ENCODE results near the gene RYR3.

The RYR3 gene

DNA sequence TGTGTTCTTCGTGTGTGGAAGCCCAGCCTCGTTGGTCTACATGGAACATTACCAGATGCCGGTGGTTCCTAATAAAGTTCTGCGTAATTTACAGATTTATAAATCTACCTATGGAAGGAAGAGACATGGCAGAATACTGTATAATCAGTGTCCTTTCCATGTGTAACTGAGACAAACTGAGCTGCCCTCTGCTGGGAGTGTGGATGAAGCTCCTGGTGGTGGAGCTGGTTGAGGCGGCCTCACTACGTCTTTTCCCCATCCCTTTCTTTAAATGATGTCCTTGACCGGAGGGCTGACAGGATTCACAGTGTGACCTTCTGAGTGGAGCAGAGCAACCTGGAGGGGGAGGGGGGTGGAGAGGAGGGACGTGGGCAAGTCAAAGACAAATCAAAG is 390.5 kb downstream of the RYR3 start:
- H3K36me3 Mint-ChIP-seq = no peaks in the 10 kb centered on the region
- H3K27ac Mint-ChIP-seq = no peak overlapping the region
- no peaks in the 10 kb centered on the region for H3K4me1 Mint-ChIP-seq
- no peaks in the 10 kb centered on the region for H3K9me3 Mint-ChIP-seq
- DNase-seq (ENCODE audit: low spot score in 2 of 2) = no peak
- H3K4me3 Mint-ChIP-seq = no peak overlapping the region
- H3K27me3 Mint-ChIP-seq = peaks cover 4% of the 10 kb centered on the region
- no peak for ATAC-seq (ENCODE audit: low read depth)

DNA sequence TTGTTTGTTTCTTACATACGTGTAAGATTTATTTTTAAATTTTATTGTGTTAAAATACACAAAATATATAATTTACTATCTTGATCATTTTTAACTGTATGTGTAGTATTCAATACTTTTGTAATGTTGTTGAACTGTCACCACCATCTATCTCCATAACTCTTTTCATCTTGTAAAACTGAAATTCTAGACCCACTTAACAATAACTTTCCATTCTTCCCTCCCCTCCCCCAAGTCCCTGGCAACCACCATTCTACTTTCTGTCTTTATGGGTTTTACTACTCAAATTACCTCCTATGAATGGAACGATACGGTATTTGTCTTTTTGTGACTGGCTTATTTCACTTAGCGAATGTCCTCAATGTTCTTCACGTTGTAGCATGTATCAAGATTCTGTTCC is 395.4 kb downstream of the RYR3 start:
- Mint-ChIP-seq H3K4me1 (no peaks in the 10 kb centered on the region), H3K36me3 (peaks cover 2% of the 10 kb centered on the region), H3K27ac (no peak overlapping the region), H3K9me3 (peaks cover 7% of the 10 kb centered on the region), H3K27me3 (no peaks in the 10 kb centered on the region), H3K4me3 (no peak overlapping the region)
- DNase-seq (ENCODE audit: low spot score in 2 of 2) (no peak), ATAC-seq (ENCODE audit: low read depth) (no peak)

DNA sequence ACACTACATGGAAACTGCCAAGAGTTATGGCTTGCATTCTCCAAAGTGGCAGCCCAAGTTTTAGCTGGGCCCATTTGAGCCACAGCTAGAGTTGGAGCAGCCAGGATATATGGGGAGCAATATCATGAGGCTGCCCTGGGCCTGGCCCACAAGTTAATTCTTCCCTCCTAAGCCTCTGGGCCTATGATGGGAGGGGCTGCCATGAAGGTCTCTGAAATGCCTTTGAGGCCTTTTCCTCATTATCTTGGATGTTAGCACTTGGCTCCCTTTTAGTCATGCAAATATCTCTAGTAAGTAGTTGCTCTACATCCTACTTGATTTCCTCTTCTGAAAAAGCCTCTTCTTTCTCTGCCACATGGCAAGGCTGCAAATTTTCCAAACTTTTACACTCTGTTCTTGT is 400.0 kb downstream of the RYR3 start:
- H3K36me3 Mint-ChIP-seq = peaks cover 2% of the 10 kb centered on the region
- no peak for DNase-seq (ENCODE audit: low spot score in 2 of 2)
- no peak overlapping the region for H3K27ac Mint-ChIP-seq
- no peak for ATAC-seq (ENCODE audit: low read depth)
- peaks cover 8% of the 10 kb centered on the region for H3K9me3 Mint-ChIP-seq
- H3K4me1 Mint-ChIP-seq = no peaks in the 10 kb centered on the region
- H3K27me3 Mint-ChIP-seq = peaks cover 4% of the 10 kb centered on the region
- no peak overlapping the region for H3K4me3 Mint-ChIP-seq

- H3K27ac Mint-ChIP-seq = no peak overlapping the region
- no peaks in the 10 kb centered on the region for H3K36me3 Mint-ChIP-seq
- H3K9me3 Mint-ChIP-seq = peaks cover 4% of the 10 kb centered on the region
- peaks cover under 1% of the 10 kb centered on the region for H3K4me1 Mint-ChIP-seq
- peaks cover 4% of the 10 kb centered on the region for H3K27me3 Mint-ChIP-seq
- no peak overlapping the region for H3K4me3 Mint-ChIP-seq
- DNase-seq (ENCODE audit: low spot score in 2 of 2) (no peak), ATAC-seq (ENCODE audit: low read depth) (no peak)
Measured at GRCh38 chr15:33716025-33716424, 405.3 kb downstream of the RYR3 start.

DNA sequence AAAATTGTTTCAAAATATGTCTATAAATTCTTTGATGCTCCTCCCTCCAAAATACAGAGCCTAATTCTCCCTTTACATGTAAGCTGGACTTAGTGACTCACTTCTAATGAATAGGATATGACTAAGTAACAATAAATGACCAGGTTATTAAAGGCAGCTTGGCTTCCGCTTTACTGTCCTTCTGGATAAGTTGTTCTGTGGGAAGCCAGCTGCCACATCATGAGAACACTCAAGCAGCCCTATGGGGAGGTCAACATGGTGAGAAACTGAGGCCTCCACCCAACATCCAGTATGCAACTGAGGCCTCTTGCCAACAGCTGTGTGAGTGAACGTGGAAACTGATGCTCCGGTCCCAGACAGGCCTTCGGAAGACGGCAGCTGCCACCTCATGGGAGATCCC is 410.2 kb downstream of the RYR3 start:
- no peak overlapping the region for H3K4me3 Mint-ChIP-seq
- no peaks in the 10 kb centered on the region for H3K36me3 Mint-ChIP-seq
- ATAC-seq (ENCODE audit: low read depth) (no peak), DNase-seq (ENCODE audit: low spot score in 2 of 2) (no peak)
- no peak overlapping the region for H3K27ac Mint-ChIP-seq
- H3K4me1 Mint-ChIP-seq = peaks cover 18% of the 10 kb centered on the region
- H3K9me3 Mint-ChIP-seq = peaks cover 2% of the 10 kb centered on the region
- no peaks in the 10 kb centered on the region for H3K27me3 Mint-ChIP-seq

GRCh38 chr15:33722005-33722672 is 411.4 kb downstream of the RYR3 start:
- Mint-ChIP-seq H3K9me3 (peaks cover 2% of the 10 kb centered on the region), H3K27ac (peak overlapping the region; percentile 72), H3K4me3 (peak overlapping the region; percentile 6), H3K27me3 (no peaks in the 10 kb centered on the region), H3K4me1 (peaks cover 18% of the 10 kb centered on the region), H3K36me3 (no peaks in the 10 kb centered on the region)
- DNase-seq (ENCODE audit: low spot score in 2 of 2) (peak in 1 of 2 donors; percentile 26), ATAC-seq (ENCODE audit: low read depth) (peak; percentile 97)

DNA sequence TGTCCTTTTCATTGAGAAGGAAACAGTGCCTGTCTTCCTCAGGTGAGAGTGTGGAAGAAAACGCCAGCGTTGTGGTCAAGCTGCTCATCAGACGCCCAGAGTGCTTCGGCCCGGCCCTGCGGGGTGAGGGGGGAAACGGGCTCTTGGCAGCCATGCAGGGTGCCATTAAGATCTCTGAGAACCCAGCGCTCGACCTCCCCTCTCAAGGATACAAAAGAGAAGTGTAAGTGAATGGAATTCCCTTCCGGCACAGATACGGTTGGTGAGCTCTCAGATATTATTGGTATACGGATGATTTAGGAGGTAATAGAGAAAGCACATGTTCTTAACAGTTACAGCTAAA is 411.9 kb downstream of the RYR3 start:
- DNase-seq (ENCODE audit: low spot score in 2 of 2) (no peak), ATAC-seq (ENCODE audit: low read depth) (no peak)
- peak overlapping the region; percentile 72 for H3K27ac Mint-ChIP-seq
- no peak overlapping the region for H3K4me3 Mint-ChIP-seq
- H3K9me3 Mint-ChIP-seq = no peaks in the 10 kb centered on the region
- H3K36me3 Mint-ChIP-seq = no peaks in the 10 kb centered on the region
- H3K27me3 Mint-ChIP-seq = no peaks in the 10 kb centered on the region
- peaks cover 18% of the 10 kb centered on the region for H3K4me1 Mint-ChIP-seq

GRCh38 chr15:33724321-33725036 is 413.7 kb downstream of the RYR3 start:
- no peak overlapping the region for H3K4me3 Mint-ChIP-seq
- H3K9me3 Mint-ChIP-seq = no peaks in the 10 kb centered on the region

DNA sequence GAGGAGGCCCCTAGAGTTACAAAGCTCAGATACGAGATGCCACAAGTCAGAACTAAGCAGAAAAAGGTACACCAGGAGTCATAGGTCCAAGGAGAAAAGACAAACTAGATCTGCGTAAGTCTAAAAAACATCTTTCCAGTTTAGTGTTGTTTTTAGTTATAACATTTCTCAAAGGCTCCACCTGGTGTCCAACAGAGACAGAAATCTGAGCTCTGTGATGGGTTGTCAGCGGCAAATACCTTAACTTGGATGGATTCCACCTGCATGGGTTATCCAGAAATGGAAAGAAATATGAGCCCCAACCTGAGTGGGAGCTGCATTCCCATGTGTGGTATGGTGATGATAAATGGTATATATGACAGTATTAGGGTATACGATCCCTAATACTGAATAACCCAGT is 418.9 kb downstream of the RYR3 start:
- Mint-ChIP-seq H3K9me3 (no peaks in the 10 kb centered on the region), H3K4me3 (no peak overlapping the region), H3K27ac (no peak overlapping the region), H3K27me3 (no peaks in the 10 kb centered on the region), H3K4me1 (peaks cover 4% of the 10 kb centered on the region), H3K36me3 (no peaks in the 10 kb centered on the region)
- DNase-seq (ENCODE audit: low spot score in 2 of 2) (no peak), ATAC-seq (ENCODE audit: low read depth) (no peak)

More at GRCh38 chr15:33724321-33725036, 413.7 kb downstream of the RYR3 start:
- ATAC-seq (ENCODE audit: low read depth) (no peak), DNase-seq (ENCODE audit: low spot score in 2 of 2) (no peak)
- no peak overlapping the region for H3K27ac Mint-ChIP-seq
- H3K36me3 Mint-ChIP-seq = no peaks in the 10 kb centered on the region
- H3K27me3 Mint-ChIP-seq = no peaks in the 10 kb centered on the region
- peaks cover 18% of the 10 kb centered on the region for H3K4me1 Mint-ChIP-seq

DNA sequence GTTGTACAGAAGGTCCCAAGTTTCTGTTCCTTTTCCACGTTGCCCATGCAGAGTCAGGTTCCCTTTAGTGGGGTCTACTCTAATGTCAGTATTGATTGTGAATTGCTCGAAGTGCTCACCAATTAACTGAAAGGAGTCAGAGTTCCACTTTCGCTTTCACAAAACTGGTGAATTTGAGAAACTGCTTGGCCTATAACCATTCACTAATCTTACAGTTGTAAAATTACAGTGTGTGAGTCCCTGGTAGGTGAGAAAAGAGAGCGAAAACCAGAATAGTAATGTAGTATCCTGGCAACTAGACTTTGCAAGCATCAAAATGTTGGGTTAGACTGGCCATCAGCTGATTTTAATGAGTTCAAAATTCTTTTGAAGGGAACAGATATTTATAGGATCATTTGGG is 420.0 kb downstream of the RYR3 start:
- DNase-seq (ENCODE audit: low spot score in 2 of 2) = no peak
- peak overlapping the region; percentile 63 for H3K27ac Mint-ChIP-seq
- no peaks in the 10 kb centered on the region for H3K9me3 Mint-ChIP-seq
- H3K4me1 Mint-ChIP-seq = peaks cover 4% of the 10 kb centered on the region
- H3K27me3 Mint-ChIP-seq = no peaks in the 10 kb centered on the region
- ATAC-seq (ENCODE audit: low read depth) = no peak
- no peaks in the 10 kb centered on the region for H3K36me3 Mint-ChIP-seq
- peak overlapping the region; percentile 27 for H3K4me3 Mint-ChIP-seq

GRCh38 chr15:33735143-33735542 is 424.4 kb downstream of the RYR3 start:
- Mint-ChIP-seq H3K27me3 (peaks cover 3% of the 10 kb centered on the region), H3K4me1 (peaks cover 8% of the 10 kb centered on the region), H3K4me3 (no peak overlapping the region), H3K9me3 (no peaks in the 10 kb centered on the region), H3K27ac (no peak overlapping the region), H3K36me3 (no peaks in the 10 kb centered on the region)
- DNase-seq (ENCODE audit: low spot score in 2 of 2) (no peak), ATAC-seq (ENCODE audit: low read depth) (no peak)

- Mint-ChIP-seq H3K36me3 (no peaks in the 10 kb centered on the region), H3K27ac (no peak overlapping the region), H3K9me3 (no peaks in the 10 kb centered on the region), H3K4me1 (peaks cover 6% of the 10 kb centered on the region), H3K4me3 (no peak overlapping the region), H3K27me3 (peaks cover 4% of the 10 kb centered on the region)
- peak; percentile 51 for ATAC-seq (ENCODE audit: low read depth)
- DNase-seq (ENCODE audit: low spot score in 2 of 2) = no peak
Measured at GRCh38 chr15:33735637-33736247, 425.0 kb downstream of the RYR3 start.

DNA sequence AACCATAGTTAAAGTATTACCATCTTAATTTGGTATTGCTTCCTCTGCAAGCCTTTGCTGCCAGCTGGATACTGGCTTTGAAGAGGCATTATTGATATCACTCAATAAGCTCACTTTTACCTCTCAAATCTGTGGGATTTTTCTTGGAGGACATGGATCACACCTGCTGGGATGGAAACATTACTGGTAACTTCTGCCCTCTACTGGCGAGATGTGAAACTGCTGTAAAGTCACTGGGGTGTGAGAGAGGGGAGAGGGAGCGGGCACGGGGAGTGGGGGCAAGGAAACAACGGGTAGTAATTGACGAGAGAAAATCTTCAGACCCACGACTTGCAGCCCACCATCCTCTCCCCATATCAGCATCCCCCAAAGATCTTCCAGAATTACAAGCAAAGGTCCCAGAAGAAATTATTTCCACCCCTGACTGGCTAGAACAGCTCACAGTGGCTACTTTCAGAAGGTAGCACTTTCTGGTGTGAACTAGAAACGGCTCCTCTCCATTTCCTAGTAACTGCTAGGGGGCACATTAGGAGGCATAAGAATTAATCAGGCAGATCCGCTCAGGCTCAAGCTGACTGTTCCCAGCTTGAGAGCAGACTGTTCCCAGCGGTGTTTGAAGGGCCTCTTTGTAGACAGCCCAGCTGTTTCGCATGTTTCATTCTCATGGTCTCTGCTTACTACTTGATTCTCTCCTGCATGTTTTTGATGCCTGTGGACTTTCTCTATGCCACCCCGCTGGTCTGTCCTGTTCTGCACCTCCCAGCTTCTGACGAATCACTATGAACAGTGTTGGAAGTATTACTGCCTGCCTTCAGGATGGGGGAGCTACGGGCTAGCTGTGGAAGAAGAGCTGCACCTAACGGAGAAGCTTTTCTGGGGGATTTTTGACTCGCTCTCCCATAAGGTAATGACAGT is 427.2 kb downstream of the RYR3 start:
- Mint-ChIP-seq H3K27ac (no peak overlapping the region), H3K4me3 (no peak overlapping the region), H3K36me3 (no peaks in the 10 kb centered on the region), H3K27me3 (peaks cover 4% of the 10 kb centered on the region), H3K4me1 (peaks cover 4% of the 10 kb centered on the region), H3K9me3 (no peaks in the 10 kb centered on the region)
- DNase-seq (ENCODE audit: low spot score in 2 of 2) (peak; percentile 29 to 30), ATAC-seq (ENCODE audit: low read depth) (peak; percentile 43)

Measured in memory B cell (primary cell).